Stimulated activated naive CD4-positive, alpha-beta T cell (primary cell): ENCODE measurements around the gene GFRA1.

Experiments used
- DNase-seq, 6 experiments: peaks; one replicate each; lab custom pipeline; 2025; lab: John Stamatoyannopoulos, UW

Gene GFRA1

DNA sequence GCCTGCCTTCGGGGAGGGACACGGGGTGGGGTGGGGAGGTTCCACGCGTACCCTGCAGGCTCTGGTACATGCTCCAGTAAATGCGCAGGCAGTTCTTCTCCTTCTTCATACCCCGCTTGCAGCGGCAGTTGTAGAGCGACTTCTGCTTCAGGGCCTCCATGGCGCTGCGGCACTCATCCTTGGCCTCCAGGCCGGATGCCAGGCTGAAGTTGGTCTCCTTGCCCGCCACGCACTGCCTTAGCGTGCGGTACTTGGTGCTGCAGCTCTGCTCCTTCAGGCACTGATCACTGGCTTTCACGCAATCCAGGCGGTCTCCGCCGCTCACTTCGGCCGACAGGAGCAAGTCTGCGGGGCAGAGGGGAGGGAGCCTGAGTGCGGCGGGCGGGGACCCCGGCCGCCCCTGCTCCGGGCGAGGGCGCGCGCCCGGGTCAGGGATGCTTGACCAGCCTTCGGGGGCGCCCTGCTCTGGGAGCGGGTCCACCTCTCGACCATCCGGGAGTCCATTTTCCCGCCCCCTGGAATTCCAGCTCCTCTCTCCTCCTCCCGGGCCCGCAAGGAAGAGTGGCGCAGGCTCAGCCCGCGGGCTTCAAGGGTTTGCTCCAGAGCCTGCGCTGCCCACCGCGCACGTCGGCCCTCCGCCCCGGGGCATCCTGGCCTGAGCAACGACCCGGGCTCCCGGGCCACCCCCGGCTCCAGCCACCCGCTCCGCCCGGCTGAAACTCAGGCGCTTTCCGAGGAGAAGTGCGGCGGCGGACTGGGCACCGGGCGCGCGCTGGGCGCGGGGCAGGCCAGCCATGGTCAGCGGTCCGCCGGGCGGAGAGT, 2.0 kb downstream of the GFRA1 start:
- no peak for DNase-seq

GRCh38 chr10:116270126-116270770, 2.8 kb downstream of the GFRA1 start:
- DNase-seq: no peak

DNA sequence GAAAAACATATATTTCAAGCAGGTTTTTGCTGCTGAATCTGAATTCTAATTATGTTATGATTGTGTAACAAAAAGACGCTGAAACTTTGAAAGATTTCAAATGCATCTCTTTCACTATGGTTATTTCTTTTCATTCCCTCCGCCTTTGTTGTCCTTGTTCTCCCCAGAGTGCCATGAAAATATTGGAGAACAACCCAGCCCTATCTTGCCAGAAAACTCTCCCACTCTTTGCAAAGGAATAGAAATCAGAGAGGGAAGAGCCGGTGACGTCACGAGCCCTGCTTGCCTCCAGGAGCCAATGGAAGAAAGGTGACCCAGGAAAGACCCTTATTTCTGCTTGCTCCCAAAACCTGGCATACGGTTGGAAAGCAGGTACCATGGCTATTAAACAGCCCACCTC, 3.4 kb downstream of the GFRA1 start:
- no peak for DNase-seq

DNA sequence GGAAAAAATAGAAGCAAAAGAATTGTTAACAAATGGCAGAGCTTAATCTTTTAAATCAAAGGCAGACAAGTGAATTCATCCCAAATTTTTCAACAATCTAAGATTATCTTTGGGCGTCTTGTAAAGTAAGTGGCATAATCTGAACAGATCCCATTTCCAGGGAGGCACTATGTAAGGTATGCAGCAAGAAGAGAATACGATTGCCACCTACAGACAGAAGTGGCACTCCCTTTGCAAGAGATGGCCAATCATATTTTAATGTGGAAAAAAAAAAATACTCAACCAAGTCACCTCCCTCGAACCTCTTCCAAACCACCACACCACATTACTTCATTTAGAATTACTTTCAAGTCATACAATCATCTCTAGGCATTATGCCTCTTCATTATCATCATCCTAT, 4.0 kb downstream of the GFRA1 start:
- no peak for DNase-seq

DNA sequence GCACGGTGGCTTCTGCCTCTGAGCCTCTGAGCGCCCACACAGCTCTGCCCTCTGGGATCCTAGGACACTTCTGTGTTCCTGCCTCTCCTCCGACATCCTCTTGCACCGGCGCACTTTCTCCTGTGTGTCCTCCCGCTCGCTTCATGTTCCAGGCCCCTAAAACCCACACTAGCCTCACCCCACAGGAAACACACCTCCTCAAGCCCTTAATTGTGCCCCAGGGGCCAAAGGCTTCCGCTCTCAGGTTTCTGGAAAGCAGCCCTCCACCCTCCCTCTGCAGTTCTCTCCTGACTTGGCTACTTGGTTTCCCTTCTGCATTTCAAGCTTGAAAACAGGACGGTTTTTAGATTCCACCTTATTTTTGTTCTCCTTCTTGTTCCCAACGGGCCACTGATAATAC, 7.3 kb downstream of the GFRA1 start:
- no peak for DNase-seq

- DNase-seq: no peak
Measured at GRCh38 chr10:116263870-116264655, 8.9 kb downstream of the GFRA1 start.

DNA sequence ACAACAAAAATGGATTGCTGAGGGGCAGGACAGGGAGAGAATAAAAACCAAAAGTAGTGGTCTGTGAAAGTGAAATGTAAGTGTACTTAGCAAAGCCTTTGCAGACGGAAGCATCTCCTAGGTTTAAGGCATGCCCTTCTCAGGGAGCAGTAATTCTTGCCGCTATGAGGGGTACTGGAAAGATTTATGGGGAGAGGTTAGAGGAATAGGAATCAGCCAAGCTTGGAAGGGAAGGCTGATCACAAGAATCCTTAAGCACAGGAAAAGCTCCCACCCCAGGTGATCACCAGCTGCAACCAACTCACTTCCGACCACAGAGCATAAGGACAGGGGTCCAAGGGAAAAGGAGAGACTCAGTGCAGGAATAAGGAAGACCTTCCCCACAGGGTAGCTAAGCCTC, 10.3 kb downstream of the GFRA1 start:
- DNase-seq: no peak

DNA sequence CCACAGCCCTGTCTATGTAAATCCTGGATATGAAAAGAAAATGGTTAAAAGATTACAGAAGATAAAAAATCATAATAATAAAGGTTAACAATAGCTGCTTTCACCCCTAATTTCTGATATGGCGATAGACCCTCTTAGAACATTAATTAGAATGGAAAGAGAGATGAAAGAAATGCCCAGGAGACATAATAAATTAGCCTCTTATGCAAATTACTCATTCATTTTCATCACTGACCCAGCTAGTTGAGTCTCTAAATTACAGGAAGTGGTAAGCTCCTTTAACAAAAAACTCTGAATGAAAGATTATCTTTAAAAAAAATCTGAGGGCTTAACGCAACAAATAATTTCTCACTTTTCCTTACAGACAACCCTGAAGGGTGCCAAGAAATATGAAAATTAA, 12.4 kb downstream of the GFRA1 start:
- DNase-seq: no peak

GRCh38 chr10:116259638-116260037, 13.4 kb downstream of the GFRA1 start:
- no peak for DNase-seq

- no peak for DNase-seq
Measured at GRCh38 chr10:116257785-116258184, 15.2 kb downstream of the GFRA1 start.

GRCh38 chr10:116256752-116257259, 16.2 kb downstream of the GFRA1 start:
- no peak for DNase-seq

DNA sequence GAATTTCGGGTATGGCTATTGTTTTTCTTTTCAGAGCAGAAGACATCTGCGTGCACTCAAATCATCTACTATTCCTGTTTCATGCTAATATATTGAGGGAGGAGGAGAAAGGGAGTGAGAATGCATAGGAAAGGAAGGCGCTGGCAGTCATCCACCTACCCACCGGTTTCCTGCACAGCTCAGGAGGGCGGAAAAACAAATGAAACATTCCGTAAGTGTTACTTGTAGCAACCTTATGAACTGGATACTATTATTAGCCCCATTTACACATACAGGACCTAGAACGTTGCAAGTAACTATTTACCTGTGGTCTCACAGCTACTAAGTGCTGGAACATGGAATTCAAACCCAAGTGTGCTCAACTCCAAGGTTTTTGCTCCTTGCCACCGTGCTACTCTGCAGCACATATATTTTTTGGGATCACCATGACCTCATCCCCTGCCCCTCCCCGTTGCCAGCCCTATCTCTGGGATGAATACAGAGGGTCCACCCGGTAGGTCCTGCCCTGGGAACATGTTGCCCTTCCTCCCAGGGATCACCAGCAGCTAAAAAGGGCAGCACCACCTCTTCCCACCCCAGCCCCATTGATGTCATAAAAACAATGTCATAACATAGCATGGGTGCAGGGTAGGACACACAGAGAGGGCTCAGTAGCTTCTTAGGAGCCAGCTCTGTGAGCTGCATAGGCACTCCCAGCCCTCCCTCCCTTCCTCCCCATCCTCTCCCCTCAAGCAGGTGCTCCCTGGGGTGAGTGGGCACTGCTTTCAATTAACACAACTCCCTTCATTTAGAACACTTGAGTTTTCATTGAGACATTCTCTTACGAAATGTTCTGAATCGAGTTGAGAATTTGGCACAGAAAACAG, 16.9 kb downstream of the GFRA1 start:
- no peak for DNase-seq

DNA sequence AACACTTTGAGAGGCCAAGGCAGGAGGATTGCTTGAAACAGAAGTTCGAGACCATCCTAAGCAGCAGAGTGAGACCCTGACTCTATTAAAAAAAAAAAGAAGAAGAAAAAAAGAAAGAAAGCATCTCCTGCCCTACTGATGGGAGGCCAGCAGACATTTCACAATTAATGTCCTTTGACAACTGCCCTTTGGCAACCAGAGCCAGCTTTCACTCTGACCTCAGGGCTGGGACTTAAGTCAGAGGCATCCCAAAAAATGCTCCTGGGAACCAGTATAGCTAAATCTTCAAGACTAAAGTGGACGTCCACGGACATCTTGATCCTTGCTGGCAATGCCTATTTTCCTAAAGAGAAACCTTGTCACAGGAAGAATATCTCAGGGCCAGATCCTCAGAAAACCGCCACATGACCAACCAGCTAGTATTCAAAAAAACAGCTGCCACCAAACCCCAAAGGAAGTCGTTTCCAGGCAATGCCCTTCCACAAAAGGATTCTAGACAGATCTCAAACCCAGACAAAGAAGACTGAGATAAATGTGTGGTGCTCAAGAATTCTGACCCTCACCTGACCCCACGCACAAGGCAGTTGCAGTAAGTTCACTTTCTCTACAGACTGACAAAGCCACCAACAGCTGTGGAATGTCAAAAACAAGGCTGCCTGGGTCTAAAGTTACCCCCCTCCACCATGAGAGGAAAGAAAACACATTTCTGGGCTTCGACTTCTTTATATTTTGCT, 18.4 kb downstream of the GFRA1 start:
- DNase-seq: no peak

- no peak for DNase-seq
Measured at GRCh38 chr10:116253716-116254115, 19.3 kb downstream of the GFRA1 start.

GRCh38 chr10:116251602-116252395, 21.2 kb downstream of the GFRA1 start:
- no peak for DNase-seq

DNA sequence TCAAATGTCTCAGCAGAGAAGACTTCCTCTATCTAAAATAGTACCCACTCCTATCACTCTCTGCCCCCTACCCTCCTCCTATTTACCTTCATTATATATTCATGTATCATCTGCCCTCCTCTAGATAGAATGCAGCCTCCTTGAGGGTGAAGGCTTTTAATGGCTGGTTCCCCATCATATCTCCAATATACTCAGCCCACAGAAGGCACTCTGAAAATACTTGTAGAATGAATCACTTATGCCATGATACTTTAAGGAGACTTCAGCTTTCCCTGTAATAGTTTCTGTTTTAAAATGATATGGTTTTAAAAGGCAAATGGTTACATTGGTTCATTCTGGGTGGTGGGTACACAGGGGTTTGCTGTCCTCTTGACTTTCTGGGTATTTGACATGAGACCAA, 25.3 kb downstream of the GFRA1 start:
- DNase-seq: no peak

- no peak for DNase-seq
Measured at GRCh38 chr10:116246263-116246662, 26.7 kb downstream of the GFRA1 start.

- no peak for DNase-seq
Measured at GRCh38 chr10:116245156-116245555, 27.9 kb downstream of the GFRA1 start.

DNA sequence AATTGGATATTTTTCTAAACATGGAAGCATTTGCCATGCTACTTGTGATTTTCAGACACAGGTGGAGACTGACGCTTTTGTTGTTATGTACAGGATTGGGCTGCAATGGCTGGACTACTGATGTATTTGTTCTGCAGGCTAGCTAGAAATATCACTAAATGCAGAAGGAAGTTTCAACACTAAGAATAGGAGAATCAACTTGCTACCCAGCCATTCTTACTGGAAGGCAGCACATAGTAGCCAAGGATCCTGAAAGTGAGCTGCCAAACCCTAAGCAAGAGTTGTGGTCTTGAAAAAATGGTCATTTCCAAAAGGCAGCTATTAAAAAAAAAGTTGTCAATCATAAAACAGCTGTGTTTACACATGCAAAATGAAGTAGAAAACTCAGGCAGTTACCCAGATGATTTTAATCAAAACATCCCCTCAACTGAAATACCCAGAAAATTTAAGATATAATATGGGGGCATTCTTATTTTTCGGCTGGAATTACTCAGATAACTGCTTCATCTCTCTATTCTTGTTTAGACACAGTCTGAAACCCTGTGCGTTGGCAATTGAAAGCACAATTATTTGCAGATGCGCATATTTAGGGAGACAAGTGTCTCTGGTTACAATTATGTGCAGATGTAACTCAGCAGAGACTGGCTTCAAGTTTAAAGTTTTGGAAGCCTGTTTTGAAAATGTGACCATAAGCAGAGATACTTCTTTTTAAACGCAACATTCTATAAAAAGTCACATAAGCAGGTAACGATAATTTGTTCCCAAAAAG, 31.2 kb downstream of the GFRA1 start:
- no peak for DNase-seq
